ENCODE results near the gene THBS3.

The THBS3 gene

GRCh38 chr1:155173478-155174323, 34.0 kb downstream of the THBS3 start, which contains the start of gene TRIM46:
Gene TRIM46 (plus strand): TSS chr1:155173849. CDS start chr1:155173967, 118 bp downstream.
- peaks cover 19% of the 10 kb centered on the region for H3K79me2 ChIP-seq (ENCODE audit: insufficient read depth, low read length)
- H3F3A ChIP-seq (ENCODE audit: low read depth), result peaks cover 5% of the 10 kb centered on the region
- TF ChIP-seq CTCF (conservative IDR thresholded peaks at IDR 0.05; ENCODE audit: low read length) (peak; percentile 31; the same call in 1 of the 2 replicates), EZH2phosphoT487 (IDR thresholded peaks at IDR 0.05; ENCODE audit: borderline replicate concordance) (no peak)
- H3K9ac ChIP-seq (ENCODE audit: low read depth, low read length, poor library complexity, severe bottlenecking), result peak within 1 kb of the TSS; percentile 94
- peak within 1 kb of the TSS; percentile 98 for H2AFZ ChIP-seq (ENCODE audit: low read length)
- H4K20me1 ChIP-seq (ENCODE audit: insufficient read depth, low read length, poor library complexity, severe bottlenecking), result no peaks in the 10 kb centered on the region
- H3K4me3 ChIP-seq (ENCODE audit: low read length, poor library complexity, severe bottlenecking), result peak within 1 kb of the TSS; percentile 86
- H3K4me2 ChIP-seq (ENCODE audit: low read depth, low read length, poor library complexity, severe bottlenecking), result peak within 1 kb of the TSS; percentile 92
- peaks cover 27% of the 10 kb centered on the region for H3K4me1 ChIP-seq (ENCODE audit: insufficient read depth, low read length, poor library complexity, severe bottlenecking)
- no peaks in the 10 kb centered on the region for H3K9me3 ChIP-seq (ENCODE audit: insufficient read depth, low read depth, low read length)
- no peaks in the 10 kb centered on the region for H3K9me2 ChIP-seq (replicated peaks; ENCODE audit: low read depth, low read length)
- no peaks in the 10 kb centered on the region for H3K27me3 ChIP-seq (ENCODE audit: insufficient read depth, low read length, poor library complexity, severe bottlenecking)
- no peaks in the 10 kb centered on the region for H3K36me3 ChIP-seq (ENCODE audit: insufficient read depth, low read length)

- H3K36me3 ChIP-seq (ENCODE audit: insufficient read depth, low read length), result no peaks in the 10 kb centered on the region
- H3K27me3 ChIP-seq (ENCODE audit: insufficient read depth, low read length, poor library complexity, severe bottlenecking), result no peaks in the 10 kb centered on the region
- H3K4me3 ChIP-seq (ENCODE audit: low read length, poor library complexity, severe bottlenecking), result peak within 1 kb of the TSS; percentile 86
- TF ChIP-seq CTCF (conservative IDR thresholded peaks at IDR 0.05; ENCODE audit: low read length), result peak; percentile 83
- TF ChIP-seq EZH2phosphoT487 (IDR thresholded peaks at IDR 0.05; ENCODE audit: borderline replicate concordance), result no peak
- no peaks in the 10 kb centered on the region for H3K9me3 ChIP-seq (ENCODE audit: insufficient read depth, low read depth, low read length)
- H2AFZ ChIP-seq (ENCODE audit: low read length), result peak within 1 kb of the TSS; percentile 98
- H3K9me2 ChIP-seq (replicated peaks; ENCODE audit: low read depth, low read length), result no peaks in the 10 kb centered on the region
- H4K20me1 ChIP-seq (ENCODE audit: insufficient read depth, low read length, poor library complexity, severe bottlenecking), result no peaks in the 10 kb centered on the region
- peaks cover 5% of the 10 kb centered on the region for H3F3A ChIP-seq (ENCODE audit: low read depth)
- H3K4me1 ChIP-seq (ENCODE audit: insufficient read depth, low read length, poor library complexity, severe bottlenecking), result peaks cover 27% of the 10 kb centered on the region
- peak within 1 kb of the TSS; percentile 94 for H3K9ac ChIP-seq (ENCODE audit: low read depth, low read length, poor library complexity, severe bottlenecking)
- H3K4me2 ChIP-seq (ENCODE audit: low read depth, low read length, poor library complexity, severe bottlenecking), result peak within 1 kb of the TSS; percentile 92
- H3K79me2 ChIP-seq (ENCODE audit: insufficient read depth, low read length), result peaks cover 19% of the 10 kb centered on the region
Measured at GRCh38 chr1:155172732-155173477, 34.8 kb downstream of the THBS3 start, which contains the start of gene KRTCAP2. Gene KRTCAP2 (minus strand): TSS chr1:155173304. CDS start chr1:155173224, 80 bp downstream.

GRCh38 chr1:155171836-155172731, 35.6 kb downstream of the THBS3 start:
- Histone ChIP-seq H3K36me3 (ENCODE audit: insufficient read depth, low read length) (no peaks in the 10 kb centered on the region), H3K4me2 (ENCODE audit: low read depth, low read length, poor library complexity, severe bottlenecking) (peak overlapping the region; percentile 92), H3K4me3 (ENCODE audit: low read length, poor library complexity, severe bottlenecking) (peak overlapping the region; percentile 86), H3K79me2 (ENCODE audit: insufficient read depth, low read length) (peaks cover 19% of the 10 kb centered on the region), H3K4me1 (ENCODE audit: insufficient read depth, low read length, poor library complexity, severe bottlenecking) (peaks cover 30% of the 10 kb centered on the region), H3K27me3 (ENCODE audit: insufficient read depth, low read length, poor library complexity, severe bottlenecking) (no peaks in the 10 kb centered on the region), H3F3A (ENCODE audit: low read depth) (peaks cover 5% of the 10 kb centered on the region), H4K20me1 (ENCODE audit: insufficient read depth, low read length, poor library complexity, severe bottlenecking) (no peaks in the 10 kb centered on the region), H3K9ac (ENCODE audit: low read depth, low read length, poor library complexity, severe bottlenecking) (peak overlapping the region; percentile 94), H3K9me2 (replicated peaks; ENCODE audit: low read depth, low read length) (no peaks in the 10 kb centered on the region), H2AFZ (ENCODE audit: low read length) (peak overlapping the region; percentile 98), H3K9me3 (ENCODE audit: insufficient read depth, low read depth, low read length) (no peaks in the 10 kb centered on the region)
- TF ChIP-seq EZH2phosphoT487 (IDR thresholded peaks at IDR 0.05; ENCODE audit: borderline replicate concordance) (no peak), CTCF (conservative IDR thresholded peaks at IDR 0.05; ENCODE audit: low read length) (no peak)

Measured in Loucy (cell line).